ENCODE measurements around the gene RTTN. TPM values are rescaled to one million over a fixed set of nuclear protein-coding genes. Genes with fewer than 3 reads are reported as not detected.

Gene RTTN
- total and polyA plus RNA-seq, 10 of the 15 experiments (the other 5 are each of a cell fraction or from before 2014, with no cell fraction given), result 9.4 to 36.6 (median 15.7) TPM

GRCh38 chr18:70132999-70133398 lies 72.5 kb downstream of the RTTN start:
- Histone ChIP-seq H3K4me2 (ENCODE audit: control insufficient read depth, insufficient read depth) (no peak overlapping the region), H3K4me1 (ENCODE audit: control insufficient read depth, insufficient read depth, low read length) (no peaks in the 10 kb centered on the region), H2AFZ (ENCODE audit: control insufficient read depth, low read depth, low read length) (no peak overlapping the region), H3K27ac (ENCODE audit: control insufficient read depth, insufficient read depth) (no peak overlapping the region), H3K79me2 (ENCODE audit: control insufficient read depth, insufficient read depth, low read length) (no peaks in the 10 kb centered on the region), H3K4me3 (no peak overlapping the region), H3K9me3 (replicated peaks; ENCODE audit: control insufficient read depth, insufficient read depth, low read length) (no peaks in the 10 kb centered on the region; the same call in 2 of the 3 replicates), H4K20me1 (ENCODE audit: control insufficient read depth, insufficient read depth) (no peaks in the 10 kb centered on the region), H3K36me3 (ENCODE audit: control insufficient read depth in 2 of 2, insufficient read depth in 2 of 2, low read length in 1 of 2) (peaks cover 0 to 9% of the 10 kb centered on the region in 2 experiments; a peak in 1 of 4 replicates), H3K27me3 (replicated peaks in 1 of 2; ENCODE audit: control insufficient read depth in 2 of 2, insufficient read depth in 2 of 2, low read length in 1 of 2) (no peaks in the 10 kb centered on the region), H3K9ac (ENCODE audit: control insufficient read depth, insufficient read depth, low read length) (no peak overlapping the region)
- DNase-seq (ENCODE audit: low read depth, low spot score) (no peak), FAIRE-seq (no peak), ATAC-seq (no peak)
- 73% methylated on average over 2 of the region's 2 CpGs for WGBS (ENCODE audit: insufficient coverage, insufficient replicate concordance, low lambda C conversion rate, missing lambda C conversion rate)
- ChIA-PET SMC1A (ENCODE audit: uncharacterized antibody, unreplicated experiment) (interaction anchor here (0.8 to 2.0 kb wide), 8 partner anchors 8 to 61 kb away, joined by 3 to 5 read pairs (median 4); no protein-coding TSS in a partner anchor), RAD21 (ENCODE audit: unreplicated experiment) (interaction anchor here (1.1 to 1.3 kb wide), 2 partner anchors 19 to 45 kb away, joined by 3 read pairs; no protein-coding TSS in a partner anchor), POLR2A (no interaction called here), CTCF (interaction anchor here (1.1 to 2.0 kb wide), 3 partner anchors 10 to 62 kb away, joined by 3 to 6 read pairs (median 5); no protein-coding TSS in a partner anchor)
- intact Hi-C loops (cut with micrococcal nuclease; ENCODE audit: unreplicated experiment), result no loop called here
- BruUV-seq (replicated peaks), result no TSS peak
- TF ChIP-seq IKZF2 (IDR thresholded peaks at IDR 0.05), result no peak
- TF ChIP-seq SP1 (IDR thresholded peaks at IDR 0.05; ENCODE audit: low read depth, low read length), result no peak
- no peak for TF ChIP-seq KDM1A (IDR thresholded peaks at IDR 0.05; ENCODE audit: borderline replicate concordance)
- no peak for TF ChIP-seq JUND (IDR thresholded peaks at IDR 0.05; ENCODE audit: low read depth, low read length)
- no peak for TF ChIP-seq BCL11A (IDR thresholded peaks at IDR 0.05; ENCODE audit: low read depth, low read length)
- TF ChIP-seq USF2 (IDR thresholded peaks at IDR 0.05; ENCODE audit: borderline replicate concordance, low read depth, low read length), result no peak
- TF ChIP-seq PBX3 (IDR thresholded peaks at IDR 0.05; ENCODE audit: insufficient replicate concordance, low read depth, low read length), result no peak
- TF ChIP-seq JUNB (IDR thresholded peaks at IDR 0.05), result no peak
- TF ChIP-seq IKZF1 (conservative IDR thresholded peaks at IDR 0.05), result no peak
- no peak for TF ChIP-seq NFXL1 (IDR thresholded peaks at IDR 0.05; ENCODE audit: borderline replicate concordance)
- in situ Hi-C loops (cut with MboI), result no loop called here
